DND-41 (cell line): ENCODE data around the gene RPL29.
A peak's percentile ranks its signal among the peaks of the same experiment; 100 is the strongest.

Experiments used
- ATAC-seq: fragments of 200-7000 bp; cut with Tn5 transposase; 3 replicates; pipeline ENCODE4 v1.9.1; 2021; ENCODE audit warnings: low read depth; ENCODE audit not compliant: insufficient read depth
- DNase-seq: peaks from one replicate; pipeline ENCODE4 v3.0.0-alpha.2; 2020
- H2AFZ ChIP-seq: 2 replicates; pipeline ENCODE4 v1.6.0; 2012; ENCODE audit warnings: low read depth, low read length
- H3K27ac ChIP-seq: 2 replicates; pipeline ENCODE4 v1.5.1; 2012; ENCODE audit warnings: low read length, inconsistent platforms
- H3K27me3 ChIP-seq: fragments of 200-600 bp; sonication (generic); 2 replicates; pipeline ENCODE4 v1.6.0; 2012; ENCODE audit warnings: low read length, mild to moderate bottlenecking, inconsistent platforms; ENCODE audit not compliant: insufficient read depth, poor library complexity
- H3K36me3 ChIP-seq: 2 replicates; pipeline ENCODE4 v1.5.1; 2012; ENCODE audit warnings: low read length, inconsistent platforms; ENCODE audit not compliant: insufficient read depth
- H3K4me1 ChIP-seq: 2 replicates; pipeline ENCODE4 v1.5.1; 2012; ENCODE audit warnings: mild to moderate bottlenecking, low read length; ENCODE audit not compliant: insufficient read depth
- H3K4me2 ChIP-seq: 2 replicates; pipeline ENCODE4 v1.6.0; 2012; ENCODE audit warnings: mild to moderate bottlenecking, moderate library complexity, low read length, inconsistent platforms; ENCODE audit not compliant: insufficient read depth
- H3K4me3 ChIP-seq, 2 experiments: fragments of 200-600 bp in 1 of 2; shearing (Covaris generic) in 1 of 2; 2 replicates each; pipeline ENCODE4 v1.5.1; 2012 to 2016; ENCODE audit warnings: inconsistent platforms in 2 of 2, low read length in 2 of 2, mild to moderate bottlenecking in 2 of 2, low read depth in 1 of 2, moderate library complexity in 1 of 2
- H3K79me2 ChIP-seq: 2 replicates; pipeline ENCODE4 v1.6.0; 2012; ENCODE audit warnings: low read length, inconsistent platforms; ENCODE audit not compliant: insufficient read depth
- H3K9ac ChIP-seq: 2 replicates; pipeline ENCODE4 v1.6.0; 2012; ENCODE audit warnings: low read depth, mild to moderate bottlenecking, inconsistent platforms, low read length, moderate library complexity
- H3K9me3 ChIP-seq: 2 replicates; pipeline ENCODE4 v1.5.1; 2012; ENCODE audit warnings: low read length, moderate library complexity, mild to moderate bottlenecking, inconsistent platforms; ENCODE audit not compliant: insufficient read depth, severe bottlenecking
- H4K20me1 ChIP-seq: 2 replicates; pipeline ENCODE4 v1.6.0; 2012; ENCODE audit warnings: low read length; ENCODE audit not compliant: insufficient read depth
- CTCF ChIP-seq: IDR thresholded peaks from 2 replicates; pipeline ENCODE4 v1.5.1; 2012; ENCODE audit warnings: borderline replicate concordance, low read length, moderate library complexity, mild to moderate bottlenecking; ENCODE audit not compliant: poor library complexity, severe bottlenecking; ENCODE audit errors: extremely low read depth
- EZH2 ChIP-seq: IDR thresholded peaks from 3 replicates; pipeline ENCODE4 v1.6.1; 2012; ENCODE audit warnings: borderline replicate concordance, low read depth, mild to moderate bottlenecking, moderate library complexity, low read length, inconsistent platforms; ENCODE audit not compliant: severe bottlenecking

Gene RPL29

GRCh38 chr3:52004906-52005395 is 9.3 kb upstream of the RPL29 start:
- H3K27me3 ChIP-seq: no peaks in the 10 kb centered on the region
- H3K27ac ChIP-seq: no peak overlapping the region
- no peak overlapping the region for H3K9ac ChIP-seq
- H4K20me1 ChIP-seq: no peaks in the 10 kb centered on the region
- no peaks in the 10 kb centered on the region for H3K79me2 ChIP-seq
- H3K36me3 ChIP-seq: no peaks in the 10 kb centered on the region
- no peak for DNase-seq
- TF ChIP-seq EZH2 (no peak), CTCF (no peak)
- no peak for ATAC-seq
- H3K4me3 ChIP-seq: no peak overlapping the region
- no peak overlapping the region for H2AFZ ChIP-seq
- peaks cover 21% of the 10 kb centered on the region for H3K4me1 ChIP-seq
- H3K9me3 ChIP-seq: no peaks in the 10 kb centered on the region
- no peak overlapping the region for H3K4me2 ChIP-seq

GRCh38 chr3:52004163-52004787 is 8.6 kb upstream of the RPL29 start:
- no peak overlapping the region for H2AFZ ChIP-seq
- H3K27me3 ChIP-seq: no peaks in the 10 kb centered on the region
- H3K27ac ChIP-seq: no peak overlapping the region
- H3K36me3 ChIP-seq: no peaks in the 10 kb centered on the region
- H3K79me2 ChIP-seq: no peaks in the 10 kb centered on the region
- no peaks in the 10 kb centered on the region for H3K9me3 ChIP-seq
- H3K4me2 ChIP-seq: no peak overlapping the region
- H3K4me3 ChIP-seq: no peak overlapping the region
- no peaks in the 10 kb centered on the region for H4K20me1 ChIP-seq
- TF ChIP-seq CTCF (peak; percentile 39), EZH2 (no peak)
- H3K4me1 ChIP-seq: peaks cover 21% of the 10 kb centered on the region
- ATAC-seq: no peak
- H3K9ac ChIP-seq: no peak overlapping the region
- DNase-seq: no peak

GRCh38 chr3:52002748-52003147 is 7.1 kb upstream of the RPL29 start:
- no peaks in the 10 kb centered on the region for H4K20me1 ChIP-seq
- no peak overlapping the region for H2AFZ ChIP-seq
- no peak overlapping the region for H3K4me2 ChIP-seq
- H3K36me3 ChIP-seq: no peaks in the 10 kb centered on the region
- no peak overlapping the region for H3K4me3 ChIP-seq
- H3K9ac ChIP-seq: no peak overlapping the region
- no peaks in the 10 kb centered on the region for H3K79me2 ChIP-seq
- DNase-seq (no peak), ATAC-seq (no peak)
- H3K27me3 ChIP-seq: no peaks in the 10 kb centered on the region
- H3K9me3 ChIP-seq: no peaks in the 10 kb centered on the region
- TF ChIP-seq EZH2 (no peak), CTCF (no peak)
- H3K27ac ChIP-seq: no peak overlapping the region
- peaks cover 21% of the 10 kb centered on the region for H3K4me1 ChIP-seq
